GM19468 (cell line): ENCODE data around the gene CDT1.
"Not testable (repeated sequence)": the region's sequence is repeated elsewhere in the genome, so short reads cannot be mapped to it uniquely, and the experiment has no call there.

ENCODE experiments used
- ATAC-seq: cut with Tn5 transposase; IDR thresholded peaks from one replicate; pipeline ENCODE4 v1.9.1; 2021; ENCODE audit warnings: mild to moderate bottlenecking, moderate library complexity, moderate number of reproducible peaks; ENCODE audit not compliant: unreplicated experiment; ENCODE audit errors: extremely low read depth

The CDT1 gene

GRCh38 chr16:88767546-88768070 lies 36.0 kb upstream of the CDT1 start:
- ATAC-seq, result no peak

- ATAC-seq, result no peak
Measured at GRCh38 chr16:88768071-88768783, 35.4 kb upstream of the CDT1 start.

- ATAC-seq, result no peak
Measured at GRCh38 chr16:88769617-88770460, 33.8 kb upstream of the CDT1 start.

DNA sequence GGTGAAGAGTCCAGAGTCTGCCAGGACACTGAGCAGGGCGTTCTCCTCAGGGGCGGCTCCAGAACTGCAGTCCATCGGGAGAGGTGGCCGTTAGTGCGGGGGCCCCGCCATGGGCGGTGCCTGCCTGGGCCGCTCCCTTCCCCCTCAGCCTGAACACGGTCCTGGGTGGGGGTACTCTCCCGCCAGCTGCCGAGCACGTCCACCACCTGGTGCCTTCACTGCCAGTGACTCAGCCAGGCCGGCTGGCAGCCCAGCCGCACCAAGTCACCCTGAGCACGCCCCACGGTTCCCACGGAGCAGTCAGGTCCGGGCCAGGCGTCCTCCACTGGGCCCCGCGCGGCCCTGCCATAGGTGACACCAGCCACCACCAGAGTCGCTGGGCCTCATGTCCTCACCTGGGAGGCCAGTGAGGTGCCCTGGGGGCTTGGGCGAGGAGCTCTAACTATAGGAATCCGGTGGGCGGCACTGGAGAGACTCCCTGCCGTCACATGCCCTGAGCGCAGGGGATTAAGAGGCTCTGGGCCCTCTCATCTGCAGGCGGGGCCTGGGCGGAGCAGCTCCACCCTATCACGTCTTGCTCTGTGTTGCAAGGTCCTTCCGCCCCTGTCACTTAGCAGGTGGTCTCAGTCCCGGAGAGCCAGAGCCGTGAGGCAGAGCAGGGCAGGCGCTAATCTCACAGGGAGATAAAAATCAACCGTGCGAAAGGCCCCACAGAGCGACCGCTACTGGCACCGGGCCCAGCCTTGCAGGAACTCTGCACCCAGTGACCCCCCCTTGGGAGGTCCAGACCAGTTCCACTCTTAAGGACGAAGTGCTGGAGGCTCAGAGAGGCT lies 32.9 kb upstream of the CDT1 start:
- no peak for ATAC-seq

- ATAC-seq, result no peak
Measured at GRCh38 chr16:88771294-88771772, 32.3 kb upstream of the CDT1 start.

DNA sequence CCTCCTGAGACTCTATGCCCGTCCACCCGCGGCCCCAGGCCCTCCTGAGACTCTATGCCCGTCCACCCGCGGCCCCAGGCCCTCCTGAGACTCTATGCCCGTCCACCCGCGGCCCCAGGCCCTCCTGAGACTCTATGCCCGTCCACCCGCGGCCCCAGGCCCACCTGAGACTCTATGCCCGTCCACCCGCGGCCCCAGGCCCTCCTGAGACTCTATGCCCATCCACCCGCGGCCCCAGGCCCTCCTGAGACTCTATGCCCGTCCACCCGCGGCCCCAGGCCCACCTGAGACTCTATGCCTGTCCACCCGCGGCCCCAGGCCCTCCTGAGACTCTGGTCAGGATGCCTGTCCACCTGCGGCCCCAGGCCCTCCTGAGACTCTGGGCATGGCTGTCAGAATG lies 31.8 kb upstream of the CDT1 start:
- not testable (repeated sequence) for ATAC-seq

DNA sequence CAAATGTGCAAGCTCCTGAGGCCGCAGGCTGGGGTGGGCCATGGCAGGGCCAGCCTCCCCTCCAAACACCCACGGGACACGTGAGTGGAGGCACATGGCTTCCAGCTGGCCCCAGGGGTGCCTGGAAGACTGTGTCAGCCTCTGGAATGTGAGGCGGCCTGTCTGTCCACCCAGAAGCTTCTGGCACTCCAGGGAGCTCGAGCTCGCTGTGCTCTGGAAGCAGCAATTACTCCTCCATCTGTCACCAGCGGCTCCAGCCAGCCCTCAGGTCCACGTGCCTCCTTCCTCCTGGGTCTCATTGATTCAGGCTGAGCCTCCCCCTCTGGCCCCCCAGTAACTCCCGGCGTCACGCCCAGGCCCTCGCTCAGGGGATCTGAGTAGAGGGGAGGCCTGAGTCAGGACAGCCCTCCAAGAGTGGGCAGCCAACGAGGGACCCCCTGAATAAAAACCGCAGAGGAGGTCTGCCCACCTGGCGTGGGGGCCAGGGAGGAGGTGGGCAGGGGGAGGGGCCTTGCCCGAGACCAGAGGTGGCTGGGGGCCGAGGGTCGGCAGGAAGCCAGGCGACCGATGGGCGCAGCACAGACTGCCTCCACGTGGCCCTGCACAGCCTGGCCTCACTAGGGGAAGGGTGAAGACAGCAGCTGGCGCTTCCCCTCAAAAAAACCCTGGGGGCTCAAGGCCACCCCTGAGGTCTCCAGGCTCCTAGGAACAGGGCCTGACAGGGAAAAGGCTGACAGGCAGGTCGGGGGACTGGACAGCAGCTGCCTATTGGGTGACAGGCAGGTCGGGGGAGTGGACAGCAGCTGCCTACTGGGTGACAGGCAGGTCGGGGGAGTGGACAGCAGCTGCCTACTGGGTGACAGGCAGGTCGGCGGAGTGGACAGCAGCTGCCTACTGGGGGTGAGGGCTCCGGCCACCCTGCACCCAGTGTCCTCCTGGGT lies 30.4 kb upstream of the CDT1 start:
- ATAC-seq, result no peak

- ATAC-seq, result no peak
Measured at GRCh38 chr16:88773812-88774291, 29.7 kb upstream of the CDT1 start.

DNA sequence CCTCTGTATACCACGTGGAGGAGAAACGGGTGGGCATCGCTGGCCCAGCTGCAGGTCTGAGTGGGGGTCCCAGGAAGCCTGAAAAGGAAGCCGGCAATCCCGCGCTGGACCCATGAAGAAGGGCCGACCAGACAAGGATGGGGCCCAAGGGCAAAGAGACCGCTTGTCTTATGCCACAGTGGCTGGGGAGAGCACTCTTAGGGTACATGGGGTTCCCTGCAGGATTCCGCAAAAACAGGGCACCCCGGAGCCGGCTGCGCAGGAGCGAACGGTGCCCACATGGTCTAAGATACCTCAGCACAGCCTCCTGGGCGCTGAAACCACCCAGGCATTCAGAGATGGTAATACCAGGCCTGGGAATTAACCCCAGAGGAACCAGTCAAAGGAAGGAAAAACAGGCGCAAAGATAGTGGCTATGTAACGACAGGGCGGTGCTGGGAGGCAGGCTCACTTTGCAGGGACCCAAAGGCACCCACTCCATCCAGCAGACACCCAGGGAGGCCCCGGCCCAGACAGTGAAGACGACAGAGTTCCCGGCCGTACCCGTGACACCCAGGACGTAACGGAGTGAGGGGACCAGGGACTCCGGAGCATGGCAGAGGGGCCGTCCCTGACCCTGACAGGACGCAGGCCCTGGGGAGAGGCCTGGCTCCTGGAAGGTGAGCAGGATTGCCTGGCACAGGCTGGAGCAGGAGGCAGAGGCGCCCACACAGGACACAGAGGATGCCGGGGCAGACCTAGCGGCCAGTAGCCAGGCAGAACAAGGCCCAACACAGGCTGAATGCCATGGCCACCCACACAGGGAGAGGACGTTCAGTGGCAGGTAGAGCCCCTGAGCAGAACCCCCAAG lies 28.8 kb upstream of the CDT1 start:
- no peak for ATAC-seq

DNA sequence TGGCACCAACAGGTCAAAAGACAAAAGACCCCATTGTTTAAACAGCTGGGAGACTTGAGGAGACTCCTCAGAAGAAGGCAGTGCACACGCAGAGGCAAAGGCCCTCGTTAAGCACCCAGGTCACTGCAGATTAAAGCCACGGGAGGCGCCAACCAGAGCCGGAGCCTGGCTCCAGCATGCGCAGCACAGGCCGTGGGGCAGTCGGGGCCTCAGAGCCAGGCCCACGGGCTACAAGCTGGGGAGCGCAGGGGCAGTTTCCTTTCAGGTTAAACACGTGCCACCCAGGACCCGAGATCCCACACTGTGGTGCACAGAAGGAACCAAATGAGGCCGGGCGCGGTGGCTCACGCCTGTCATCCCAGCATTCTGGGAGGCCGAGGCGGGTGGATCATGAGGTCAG lies 27.8 kb upstream of the CDT1 start:
- ATAC-seq, result no peak

DNA sequence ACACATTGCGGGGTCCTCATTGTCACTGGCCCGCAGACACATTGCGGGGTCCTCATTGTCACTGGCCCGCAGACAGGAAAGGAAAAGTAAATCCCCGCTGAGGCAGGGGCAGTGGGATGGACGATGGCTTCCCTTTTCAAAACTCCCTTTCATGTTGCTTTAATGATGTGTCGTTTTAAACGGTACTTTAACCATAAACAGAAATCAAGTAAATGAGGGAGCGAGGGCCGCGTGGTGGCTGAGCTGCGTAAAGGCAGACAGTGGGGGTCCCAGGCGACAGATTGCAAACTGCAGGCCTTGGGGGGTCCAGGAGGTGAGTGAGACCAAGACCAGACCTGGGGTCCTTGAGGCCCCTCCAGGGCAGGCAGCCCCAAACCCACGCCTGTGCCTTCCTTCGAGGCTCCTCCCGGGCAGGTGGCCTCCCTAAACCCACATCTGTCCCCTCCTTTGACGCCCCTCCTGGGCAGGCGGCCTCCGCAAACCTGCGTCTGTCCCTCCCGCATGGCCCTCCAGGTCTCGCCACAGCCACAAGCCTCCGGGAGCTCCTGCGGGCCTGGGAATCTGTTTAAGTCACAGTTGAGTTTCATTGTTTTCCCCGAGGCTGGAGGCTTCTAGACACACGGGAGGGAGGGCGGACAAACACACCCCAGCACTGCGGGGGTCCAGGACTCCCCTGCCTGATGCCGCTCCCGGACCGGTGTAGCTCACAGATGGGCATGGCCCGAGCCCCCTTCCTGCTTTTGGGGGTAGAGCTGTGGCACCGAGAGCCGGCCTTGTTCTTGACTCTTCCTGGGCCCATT lies 25.9 kb upstream of the CDT1 start:
- ATAC-seq, result no peak

DNA sequence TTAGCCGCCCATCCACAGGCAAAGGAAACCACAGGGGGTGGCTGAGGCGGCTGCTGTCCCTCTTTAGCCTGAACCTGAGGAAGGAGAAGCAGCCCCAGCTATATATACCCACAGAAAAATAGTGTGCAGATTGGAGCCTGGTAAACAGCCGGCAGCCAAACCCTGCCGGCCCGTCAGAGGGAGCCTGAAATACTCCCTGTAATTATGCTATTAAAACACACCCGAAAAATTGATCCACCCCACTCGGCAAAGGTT lies 25.4 kb upstream of the CDT1 start:
- no peak for ATAC-seq

DNA sequence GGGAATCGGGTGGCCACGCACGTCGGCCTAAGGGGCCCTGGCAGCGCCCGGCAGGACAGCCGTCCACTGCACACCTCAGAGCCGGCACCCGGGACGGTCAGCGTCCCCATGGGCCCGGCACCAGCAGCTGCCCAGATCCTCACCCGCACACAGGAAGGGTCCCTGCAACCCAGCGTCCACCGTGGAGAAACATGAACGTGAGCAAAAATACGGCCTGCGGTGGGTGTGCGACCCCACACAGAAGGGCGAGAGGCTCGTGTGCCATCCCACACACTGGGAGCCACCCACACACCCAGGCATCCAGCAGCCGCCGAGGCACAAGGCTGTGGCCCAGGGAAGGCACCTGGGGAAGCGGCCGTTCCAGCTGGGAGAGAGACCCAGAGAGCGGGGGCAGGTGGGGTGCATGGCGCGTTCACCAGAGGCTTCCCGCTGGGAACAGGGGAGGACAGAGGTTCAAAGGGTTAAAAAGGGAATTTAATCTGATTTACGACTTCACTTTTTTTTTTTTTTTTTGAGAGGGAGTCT lies 25.0 kb upstream of the CDT1 start:
- no peak for ATAC-seq

DNA sequence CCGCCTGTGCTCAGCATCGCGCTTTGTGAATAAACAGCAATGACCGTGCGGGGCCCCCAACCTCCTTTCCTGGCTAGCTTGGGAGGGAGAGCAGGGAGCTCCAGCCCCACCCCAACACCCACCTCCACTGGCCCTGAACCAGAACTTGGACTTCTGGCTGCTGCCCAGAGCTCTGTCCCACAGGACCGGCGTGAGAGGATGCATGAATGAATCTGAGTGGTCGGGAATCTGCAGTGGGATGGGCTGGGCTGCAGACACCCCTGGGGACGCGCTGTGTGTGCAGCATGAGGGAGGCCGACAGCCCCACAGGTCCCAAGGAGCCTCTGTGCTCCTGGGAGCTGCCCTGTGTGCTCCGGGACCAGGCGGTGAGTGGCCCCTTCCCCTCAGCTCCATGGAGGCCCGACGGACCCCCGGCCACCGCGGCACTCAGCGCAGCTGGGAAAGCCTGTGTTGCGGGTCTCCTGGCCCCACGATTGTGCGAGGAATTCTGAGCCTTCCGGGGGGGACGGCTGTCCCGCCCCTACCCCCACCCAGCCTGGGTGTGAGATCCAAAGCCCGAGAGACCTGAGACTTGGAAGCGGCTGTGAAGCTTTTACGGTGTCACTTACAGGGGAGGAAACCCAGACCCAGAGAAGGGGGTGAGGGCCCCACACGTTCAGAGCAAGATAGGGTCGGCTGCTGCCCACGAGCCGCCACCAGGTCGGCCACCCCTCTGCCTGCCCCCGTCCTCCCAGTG lies 24.0 kb upstream of the CDT1 start:
- ATAC-seq, result no peak

DNA sequence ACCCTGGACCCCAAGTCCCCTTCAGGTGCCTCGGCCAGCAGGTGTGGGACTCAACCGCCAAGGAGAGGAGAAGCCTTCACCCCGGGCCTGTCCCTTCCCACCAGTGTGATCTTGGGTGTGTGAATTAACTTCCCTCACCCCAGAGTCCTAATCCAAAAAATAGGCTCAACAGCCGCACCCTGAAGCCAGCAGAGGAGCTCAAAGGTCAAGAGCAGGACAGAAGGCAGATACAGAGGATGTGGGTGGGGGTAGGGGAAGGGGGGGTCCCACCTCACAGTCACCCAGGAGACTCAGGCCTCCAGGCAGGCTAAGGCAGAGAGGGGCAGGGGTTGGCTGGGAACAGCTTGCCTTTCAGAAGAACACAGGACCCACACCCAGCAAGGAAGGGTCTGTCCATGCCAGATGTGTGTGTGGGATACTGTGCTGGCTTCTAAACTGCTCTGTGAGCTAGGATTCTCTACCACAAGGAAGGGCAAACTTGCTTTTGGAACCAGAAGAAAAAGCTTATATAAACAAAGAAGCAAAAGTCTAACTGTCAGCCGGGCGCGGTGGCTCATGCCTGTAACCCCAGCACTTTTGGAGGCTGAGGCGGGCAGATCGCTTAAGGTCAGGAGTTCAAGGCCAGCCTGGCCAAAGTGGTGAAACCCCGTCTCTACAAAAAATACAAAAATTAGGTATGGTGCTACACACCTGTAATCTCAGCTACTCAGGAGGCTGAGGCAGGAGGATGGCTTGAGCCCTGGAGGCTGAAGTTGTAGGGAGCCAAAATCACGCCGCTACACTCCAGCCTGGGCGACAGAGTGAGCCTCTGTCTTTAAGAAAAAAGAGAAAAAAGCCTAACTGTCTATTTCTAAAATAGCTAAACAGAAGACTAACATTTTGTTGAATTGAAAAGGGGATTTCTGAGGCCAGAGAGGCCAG lies 23.2 kb upstream of the CDT1 start:
- ATAC-seq, result no peak
